BJ (cell line): ENCODE results near the gene HUS1B. TPM values are rescaled to one million over a fixed set of nuclear protein-coding genes. Genes with fewer than 3 reads are reported as not detected.

Experiments
- CTCF ChIA-PET: fragments of 350-600 bp; formaldehyde crosslinking; extraction: SDS; loops from one replicate; lab custom pipeline; 2021; ENCODE audit warnings: antibody characterized with exemption, inconsistent platforms; lab: Yijun Ruan, JAX
- POLR2A ChIA-PET: fragments of 300-600 bp; sonication (Branson Sonifier 250); formaldehyde crosslinking; extraction: SDS; loops from one replicate; lab custom pipeline; 2021; ENCODE audit warnings: antibody characterized with exemption; lab: Charles Lee
- DNase-seq: peaks from one replicate; pipeline ENCODE4 v3.0.0-alpha.2; 2011; ENCODE audit warnings: low read depth
- H3K27me3 ChIP-seq: 2 replicates; pipeline ENCODE4 v1.6.0; 2011; ENCODE audit warnings: low read length; ENCODE audit not compliant: control insufficient read depth, insufficient read depth
- H3K36me3 ChIP-seq: 2 replicates; pipeline ENCODE4 v1.5.1; 2011; ENCODE audit warnings: low read length; ENCODE audit not compliant: control insufficient read depth, insufficient read depth
- H3K4me3 ChIP-seq: 2 replicates; pipeline ENCODE4 v1.5.1; 2011; ENCODE audit warnings: low read depth, mild to moderate bottlenecking, control low read depth, low read length
- CTCF ChIP-seq: IDR thresholded peaks from 2 replicates; pipeline ENCODE4 v1.5.1; 2011; ENCODE audit warnings: low read depth, mild to moderate bottlenecking, control low read depth, inconsistent platforms, low read length, moderate library complexity; ENCODE audit not compliant: insufficient read depth
- polyA plus RNA-seq: library from polyadenylated mRNA; depleted of rRNA; stranded (reverse); fragments of >200 nt; gene quantifications from 2 replicates; pipeline ENCODE4 v1.2.3, GENCODE V29; 2011

Gene HUS1B
- polyA plus RNA-seq, 1 experiment: 0.10 TPM

GRCh38 chr6:693723-694009 lies 36.8 kb upstream of the HUS1B start:
- H3K27me3 ChIP-seq: no peaks in the 10 kb centered on the region
- no peak for DNase-seq
- TF ChIP-seq CTCF: no peak
- CTCF ChIA-PET: interaction anchor here (1.7 kb wide), 1 partner anchor 10 kb away, joined by 6 read pairs; no protein-coding TSS in a partner anchor
- H3K4me3 ChIP-seq: peak overlapping the region; percentile 90
- H3K36me3 ChIP-seq: no peaks in the 10 kb centered on the region
- POLR2A ChIA-PET: no interaction called here

DNA sequence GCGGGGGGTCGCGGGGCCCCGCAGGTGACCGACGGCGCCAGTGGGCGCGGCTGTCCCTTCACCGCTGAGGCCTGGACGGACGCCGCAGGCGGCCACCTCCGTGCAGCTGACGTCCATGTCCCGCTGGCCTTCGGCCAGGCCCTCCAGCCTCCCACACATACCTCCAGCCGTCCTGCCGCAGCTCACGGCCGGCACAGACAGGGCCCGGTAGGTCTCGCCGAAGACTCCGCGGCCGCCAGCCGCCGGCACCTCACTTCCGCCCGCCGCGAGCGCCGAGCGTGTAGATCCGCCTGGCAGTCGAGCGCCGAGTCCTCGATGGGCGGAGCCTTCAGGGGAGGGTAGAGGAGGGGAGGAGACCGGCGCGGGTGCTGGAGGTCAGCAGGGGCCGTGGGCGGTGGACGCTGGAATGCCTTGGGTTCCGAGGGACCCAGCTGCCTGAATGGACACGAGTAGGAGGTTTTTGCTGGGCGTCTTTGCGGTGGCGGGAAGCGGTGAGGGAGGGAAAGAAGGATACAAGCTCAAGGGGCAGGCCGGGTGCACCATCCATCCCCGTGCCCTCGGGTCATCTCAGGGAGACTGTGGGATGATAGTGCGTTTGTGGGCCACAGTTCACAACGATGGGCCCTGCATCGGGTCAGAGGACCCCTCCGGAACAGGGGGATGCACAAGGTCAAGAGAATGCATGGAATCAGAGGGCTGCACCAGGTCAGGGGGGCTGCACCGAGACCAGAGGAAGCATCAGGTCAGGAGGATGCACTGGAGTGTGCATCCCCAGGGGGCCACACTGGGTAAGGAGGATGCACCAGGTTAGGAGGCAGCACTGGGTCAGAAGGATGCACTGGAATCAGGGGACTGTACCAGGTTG lies 36.2 kb upstream of the HUS1B start, which contains the start of gene EXOC2:
Gene EXOC2 (minus strand): TSS at position 282 of the 865 bp plus-strand sequence. CDS start 55,321 bp downstream, outside the sequence.
- H3K36me3 ChIP-seq: no peaks in the 10 kb centered on the region
- CTCF ChIA-PET: interaction anchor here (1.7 kb wide), 1 partner anchor 9 kb away, joined by 6 read pairs; no protein-coding TSS in a partner anchor
- no peak for DNase-seq
- POLR2A ChIA-PET: no interaction called here
- no peaks in the 10 kb centered on the region for H3K27me3 ChIP-seq
- peak within 1 kb of the TSS; percentile 90 for H3K4me3 ChIP-seq
- TF ChIP-seq CTCF: no peak

- DNase-seq: no peak
- Histone ChIP-seq H3K4me3 (peak overlapping the region; percentile 90), H3K36me3 (no peaks in the 10 kb centered on the region), H3K27me3 (no peaks in the 10 kb centered on the region)
- CTCF ChIA-PET: interaction anchor here (1.7 kb wide), 1 partner anchor 9 kb away, joined by 6 read pairs; no protein-coding TSS in a partner anchor
- POLR2A ChIA-PET: no interaction called here
- no peak for TF ChIP-seq CTCF
Observed at GRCh38 chr6:692356-692851, 35.5 kb upstream of the HUS1B start.

DNA sequence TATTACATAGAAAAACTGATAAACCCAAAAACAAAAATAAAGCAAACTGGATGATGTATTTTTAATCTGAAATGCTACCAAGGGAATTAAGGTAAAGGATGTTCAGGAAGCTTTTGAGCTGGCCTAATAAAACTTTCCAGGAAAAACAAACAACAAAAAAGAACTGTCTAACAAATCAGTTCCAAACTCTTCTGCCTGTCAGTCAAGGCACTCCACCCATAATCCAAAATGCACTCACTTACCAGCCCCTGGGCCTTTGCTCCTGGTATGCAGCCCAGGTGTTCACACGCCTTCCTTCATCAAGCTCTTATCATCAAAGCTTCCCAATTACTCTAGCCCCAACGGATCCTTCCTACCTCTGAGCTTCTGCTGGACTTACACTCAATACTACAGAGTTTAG lies 32.3 kb upstream of the HUS1B start:
- DNase-seq: no peak
- TF ChIP-seq CTCF: no peak
- no peaks in the 10 kb centered on the region for H3K36me3 ChIP-seq
- H3K4me3 ChIP-seq: no peak overlapping the region
- ChIA-PET POLR2A (interaction anchor here (0.7 kb wide), 1 partner anchor 33 kb away, joined by 3 read pairs; no protein-coding TSS in a partner anchor), CTCF (interaction anchor here (0.6 to 1.2 kb wide), 4 partner anchors 33 to 748 kb away, joined by 3 to 7 read pairs (median 3); no protein-coding TSS in a partner anchor)
- no peaks in the 10 kb centered on the region for H3K27me3 ChIP-seq

- POLR2A ChIA-PET: no interaction called here
- no peaks in the 10 kb centered on the region for H3K27me3 ChIP-seq
- peak; percentile 19; the same call in 1 of the 2 replicates for TF ChIP-seq CTCF
- no peaks in the 10 kb centered on the region for H3K36me3 ChIP-seq
- no peak overlapping the region for H3K4me3 ChIP-seq
- DNase-seq: no peak
- CTCF ChIA-PET: interaction anchor here (1.4 kb wide), 1 partner anchor 35 kb away, joined by 3 read pairs; no protein-coding TSS in a partner anchor
Observed at GRCh38 chr6:686497-686896, 29.6 kb upstream of the HUS1B start.
